Stimulated activated CD8-positive, alpha-beta memory T cell treated with anti-CD3 and anti-CD28 coated beads, Interleukin-15, amount 100 ng/mL, for 4 hours (primary cell): Measurements from ENCODE around the gene ADAMTS17.
"Not testable (repeated sequence)": the region's sequence is repeated elsewhere in the genome, so short reads cannot be mapped to it uniquely, and the experiment has no call there.

ENCODE experiments used
- DNase-seq, 2 donors: peaks; one replicate each; pipeline ENCODE4 v3.0.0-alpha.2; 2020; ENCODE audit warnings: low read depth in 2 of 2

ADAMTS17 gene

DNA sequence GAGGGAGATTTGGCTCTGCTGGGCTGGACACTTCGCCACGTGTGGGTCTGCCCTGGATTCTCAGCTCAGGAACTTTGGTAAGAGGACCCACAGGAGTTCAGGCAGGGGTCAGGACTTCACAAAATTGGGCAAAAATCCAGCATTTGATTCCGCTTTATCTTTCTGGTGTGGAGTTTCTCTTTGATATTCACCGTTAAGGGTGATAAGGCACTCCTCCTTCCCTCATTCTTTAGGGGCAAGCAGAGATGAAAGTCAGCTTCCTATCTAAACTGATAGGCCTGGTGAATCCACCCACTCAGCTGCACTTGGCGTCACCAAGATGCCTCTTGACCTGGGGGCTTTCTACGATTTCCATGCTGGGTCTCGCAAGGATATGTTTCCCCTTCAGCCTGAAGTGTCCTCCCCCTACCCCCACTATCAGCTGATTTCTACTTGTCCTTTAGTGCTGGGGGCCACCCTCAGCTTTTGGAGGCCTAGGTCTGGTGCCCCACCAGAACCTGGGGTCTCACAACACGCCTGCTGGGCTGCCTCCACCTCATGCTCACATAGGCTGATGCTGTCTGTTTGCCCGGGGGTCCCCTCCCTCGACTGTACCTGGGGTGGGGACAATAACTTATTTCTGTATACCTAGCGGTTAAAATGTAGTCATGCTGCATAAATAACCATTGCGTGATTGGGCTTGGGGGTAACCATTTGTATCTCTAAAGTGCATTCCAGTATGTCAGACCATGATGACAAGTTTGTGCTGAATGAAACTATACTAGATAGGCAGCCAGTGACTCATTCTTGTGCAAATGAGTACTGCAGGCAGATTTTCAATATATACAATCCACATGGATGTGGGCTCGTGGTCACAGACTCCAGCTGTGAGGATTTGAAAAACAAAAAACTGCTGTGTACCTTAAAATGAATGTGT is 248.3 kb downstream of the ADAMTS17 start:
- DNase-seq, result no peak

- DNase-seq, result no peak
Observed at GRCh38 chr15:100092034-100092433, 249.7 kb downstream of the ADAMTS17 start.

- no peak for DNase-seq
Observed at GRCh38 chr15:100090411-100090810, 251.4 kb downstream of the ADAMTS17 start.

GRCh38 chr15:100084042-100084821 is 257.5 kb downstream of the ADAMTS17 start:
- DNase-seq, result not testable (repeated sequence)

GRCh38 chr15:100083572-100083971 is 258.2 kb downstream of the ADAMTS17 start:
- no peak for DNase-seq

DNA sequence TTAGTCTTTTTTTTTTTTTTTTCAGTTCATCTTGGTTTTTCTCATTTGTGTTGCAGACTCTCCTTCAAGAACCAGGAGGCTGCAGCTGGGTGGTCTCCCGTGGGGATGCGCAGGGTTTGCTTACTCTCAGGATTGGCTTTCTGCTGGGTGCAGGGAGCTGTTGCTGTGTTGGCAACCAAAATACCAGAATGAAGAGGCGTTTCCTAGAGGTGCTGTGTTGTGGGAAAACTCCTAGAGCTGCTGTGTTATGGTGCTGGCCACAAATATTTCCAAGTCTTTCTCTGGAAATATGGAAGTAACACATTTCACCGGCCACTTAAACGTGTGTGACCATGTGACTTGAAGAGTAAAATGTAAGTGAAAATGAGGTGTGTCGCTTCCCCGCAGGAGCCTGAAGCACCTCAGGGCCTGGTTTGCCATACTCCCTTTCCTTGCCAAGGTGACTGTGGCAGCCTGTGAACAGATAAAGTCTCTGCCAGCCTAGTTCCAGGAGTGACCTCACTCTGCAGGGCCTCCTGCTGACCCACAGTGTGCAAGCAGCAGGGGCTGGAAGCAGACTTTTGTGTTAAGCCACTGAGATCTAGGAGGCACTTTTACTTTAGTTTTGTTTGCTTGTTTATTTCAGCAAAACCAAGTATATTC is 258.9 kb downstream of the ADAMTS17 start:
- no peak for DNase-seq

DNA sequence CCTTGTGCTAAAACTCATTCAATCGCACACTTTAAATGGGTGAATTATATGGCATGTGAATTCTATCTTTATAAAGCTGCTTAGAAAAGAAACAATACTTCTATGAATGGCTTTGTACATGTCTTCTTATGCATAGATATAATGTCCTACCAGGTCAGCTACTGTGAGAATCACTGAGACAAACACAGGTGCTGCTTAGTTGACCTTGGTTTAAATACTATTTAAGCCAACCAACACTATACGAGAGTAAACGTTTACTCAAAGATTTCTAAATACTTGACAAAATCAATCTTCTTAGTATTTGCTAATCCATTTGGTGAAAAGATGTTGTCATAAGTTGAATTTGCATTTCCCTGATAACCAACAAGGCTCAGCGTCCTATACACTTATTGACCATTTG is 260.3 kb downstream of the ADAMTS17 start:
- no peak for DNase-seq

DNA sequence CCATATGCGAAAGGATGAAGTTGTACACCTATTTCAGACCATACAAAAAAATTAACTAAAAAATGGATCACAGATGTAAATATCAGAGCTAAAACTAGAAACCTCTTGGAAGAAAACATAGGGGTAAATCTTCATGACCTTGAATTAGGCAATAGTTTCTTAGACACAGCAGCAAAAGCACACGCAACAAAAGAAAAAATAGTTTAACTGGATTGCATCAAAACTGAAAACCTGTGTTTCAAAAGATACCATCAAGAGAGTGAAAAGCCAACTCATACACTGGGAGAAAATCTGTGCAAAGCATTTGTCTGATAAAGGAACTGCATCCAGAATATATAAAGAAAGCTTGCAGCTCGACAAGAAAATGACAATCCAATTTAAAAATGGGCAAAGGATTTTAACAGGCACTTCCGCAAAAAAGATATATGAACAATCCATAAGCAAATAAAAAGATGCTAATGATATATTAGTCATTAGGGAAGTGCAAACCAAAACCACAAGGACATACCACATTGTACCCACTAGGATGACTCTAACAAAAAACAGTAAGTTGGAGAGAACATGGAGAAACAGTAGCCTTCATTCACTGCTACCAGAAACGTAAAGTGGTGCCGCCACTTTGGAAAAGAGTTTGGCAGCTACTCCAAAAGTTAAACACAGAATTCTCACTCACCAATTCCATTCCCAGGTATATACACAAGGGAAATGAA is 263.1 kb downstream of the ADAMTS17 start:
- no peak for DNase-seq

GRCh38 chr15:100075229-100075628 is 266.5 kb downstream of the ADAMTS17 start:
- no peak for DNase-seq

- no peak for DNase-seq
Observed at GRCh38 chr15:100073982-100074381, 267.8 kb downstream of the ADAMTS17 start.

GRCh38 chr15:100066521-100067280 is 275.1 kb downstream of the ADAMTS17 start:
- not testable (repeated sequence) for DNase-seq

GRCh38 chr15:100061944-100062343 is 279.8 kb downstream of the ADAMTS17 start:
- no peak for DNase-seq

DNA sequence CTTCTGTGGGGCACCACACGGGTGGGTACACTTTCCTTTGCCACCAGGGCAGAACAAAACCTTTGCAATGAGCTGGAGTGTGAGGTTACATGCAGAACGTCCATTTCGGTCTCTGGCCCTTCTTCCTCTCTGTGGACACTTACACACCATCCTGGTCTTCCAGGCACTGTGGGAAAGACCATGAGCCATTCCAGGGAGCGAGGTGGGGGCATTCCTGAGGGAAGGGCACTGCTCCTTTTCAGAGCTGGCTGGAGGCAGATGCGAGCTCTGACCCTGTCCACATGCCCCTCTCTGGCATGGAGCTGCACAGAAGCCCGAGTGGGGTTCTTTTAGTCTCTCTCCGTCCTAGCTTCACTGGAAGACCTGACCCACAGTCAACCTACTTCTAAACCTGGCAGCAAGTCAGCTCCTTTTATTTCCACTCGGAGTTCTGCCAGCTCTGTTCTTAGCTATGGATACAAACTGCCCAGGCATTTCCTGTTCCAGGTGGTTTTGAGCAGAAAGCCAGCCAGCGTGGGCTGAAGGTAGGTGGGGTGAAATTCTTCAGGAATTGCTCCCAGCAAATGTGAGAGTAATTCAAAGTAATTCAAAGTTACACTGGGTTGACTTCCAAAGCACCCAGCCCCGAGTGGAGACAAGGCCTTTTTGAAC is 281.4 kb downstream of the ADAMTS17 start:
- DNase-seq, result no peak

GRCh38 chr15:100059521-100059920 is 282.3 kb downstream of the ADAMTS17 start:
- no peak for DNase-seq

- DNase-seq, result no peak
Observed at GRCh38 chr15:100059094-100059493, 282.7 kb downstream of the ADAMTS17 start.

DNA sequence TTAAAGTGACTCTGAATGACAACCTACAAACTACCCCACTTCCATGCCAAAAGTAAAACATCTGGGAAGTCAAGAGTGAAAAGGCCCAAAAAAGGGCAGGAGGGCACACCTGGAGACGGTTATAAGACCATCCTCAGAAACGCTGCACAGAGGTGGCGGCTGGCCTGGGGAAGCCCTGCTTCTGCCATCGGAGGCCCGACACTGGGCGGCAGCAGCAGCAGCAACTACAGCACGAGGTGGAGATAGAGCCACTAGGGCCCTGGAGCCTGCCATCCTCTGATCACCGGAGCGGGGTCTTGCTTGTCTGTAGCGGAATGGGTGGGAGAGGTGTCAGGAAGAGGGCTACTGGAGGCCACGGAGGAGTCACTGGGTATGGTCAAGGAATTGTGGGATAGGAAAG is 283.3 kb downstream of the ADAMTS17 start:
- DNase-seq, result no peak

GRCh38 chr15:100057281-100057680 is 284.5 kb downstream of the ADAMTS17 start:
- DNase-seq, result no peak

DNA sequence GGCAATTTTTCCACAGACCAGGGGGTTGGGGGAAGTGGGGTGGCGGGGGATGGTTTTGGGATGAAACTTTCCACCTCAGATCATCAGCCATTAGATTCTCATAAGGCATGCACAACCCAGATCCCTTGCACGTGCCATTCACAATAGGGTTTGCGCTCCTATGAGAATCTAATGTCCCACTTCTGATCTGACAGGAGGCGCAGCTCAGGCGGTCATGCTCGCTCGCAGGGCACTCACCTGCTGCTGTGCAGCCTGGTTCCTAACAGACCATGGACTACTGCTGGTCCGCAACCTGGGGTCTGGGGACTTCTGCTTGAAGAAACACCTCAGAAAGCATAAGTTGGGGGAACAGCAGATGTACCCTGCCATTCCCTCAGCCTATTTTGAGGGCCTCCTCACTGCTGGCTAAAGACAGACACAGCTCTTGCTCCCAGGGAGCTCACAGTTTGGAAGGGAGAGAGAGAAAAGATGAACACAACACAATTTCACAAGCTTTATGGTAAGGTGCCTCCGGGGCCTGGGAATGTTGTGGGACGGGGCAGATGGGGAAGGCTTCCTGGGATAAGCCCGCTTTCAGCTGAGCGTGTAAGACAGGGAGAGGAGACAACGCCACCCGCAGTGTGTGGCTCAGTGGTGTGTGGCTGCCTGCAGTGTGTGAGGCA is 285.2 kb downstream of the ADAMTS17 start:
- no peak for DNase-seq

DNA sequence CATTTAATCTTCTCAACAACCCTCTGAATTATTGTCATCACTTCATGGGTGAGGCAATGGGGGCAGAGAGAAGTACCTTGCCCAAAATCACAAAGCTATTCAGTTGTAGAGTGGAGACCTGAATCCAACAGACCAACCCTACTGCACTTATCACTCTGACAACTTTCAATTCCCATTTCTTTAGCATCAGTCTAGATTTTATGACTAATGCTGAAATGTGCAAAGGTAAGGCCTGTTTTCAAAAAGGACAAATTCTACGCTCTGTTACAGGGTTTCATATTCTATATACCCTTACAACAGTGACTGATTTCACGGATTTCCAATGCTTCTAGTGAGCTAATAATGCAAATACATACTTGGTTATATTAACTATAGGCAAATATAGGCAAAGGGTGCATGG is 286.0 kb downstream of the ADAMTS17 start:
- DNase-seq, result no peak

GRCh38 chr15:100054539-100054938 is 287.2 kb downstream of the ADAMTS17 start:
- no peak for DNase-seq
